SJCRH30 (cell line): ENCODE results near the gene IL25. TPM values are rescaled to one million over a fixed set of nuclear protein-coding genes. Genes with fewer than 3 reads are reported as not detected.

Experiments
- DNase-seq, 2 experiments: peaks; one replicate each; pipeline ENCODE4 v3.0.0-alpha.2; 2015 to 2020
- H3K27ac ChIP-seq: fragments of 250-450 bp; sonication (Bioruptor Pico); 2 replicates; pipeline ENCODE4 v1.5.1; 2020; ENCODE audit warnings: mild to moderate bottlenecking, moderate library complexity
- H3K27me3 ChIP-seq: fragments of 250-450 bp; sonication (Bioruptor Pico); 2 replicates; pipeline ENCODE4 v1.5.1; 2020; ENCODE audit warnings: mild to moderate bottlenecking, moderate library complexity
- H3K36me3 ChIP-seq: fragments of 250-450 bp; sonication (Bioruptor Pico); 2 replicates; pipeline ENCODE4 v1.5.1; 2020; ENCODE audit warnings: mild to moderate bottlenecking, moderate library complexity
- H3K4me1 ChIP-seq: fragments of 250-450 bp; sonication (Bioruptor Pico); 2 replicates; pipeline ENCODE4 v1.5.1; 2020; ENCODE audit warnings: mild to moderate bottlenecking, moderate library complexity
- H3K4me3 ChIP-seq: fragments of 250-450 bp; sonication (Bioruptor Pico); 2 replicates; pipeline ENCODE4 v1.5.1; 2020; ENCODE audit warnings: mild to moderate bottlenecking, moderate library complexity
- H3K9me3 ChIP-seq: fragments of 250-450 bp; sonication (Bioruptor Pico); replicated peaks from 2 replicates; pipeline ENCODE4 v1.5.1; 2020; ENCODE audit warnings: mild to moderate bottlenecking, moderate library complexity
- total RNA-seq: library from RNA; depleted of rRNA; stranded (reverse); fragments of >200 nt; shearing (Covaris generic); gene quantifications from 2 replicates; pipeline ENCODE4 v1.2.3, GENCODE V29; 2014

The IL25 gene
- total RNA-seq, 1 experiment from 2014 or later: not detected

GRCh38 chr14:23376482-23377197 is 4.0 kb downstream of the IL25 start, which contains the start of gene CMTM5:
TSS of gene CMTM5 (plus strand) at chr14:23377046. CDS start at chr14:23377252, 206 bp downstream.
- peaks cover 2% of the 10 kb centered on the region for H3K27me3 ChIP-seq
- DNase-seq: peak; percentile 19 to 53
- no peaks in the 10 kb centered on the region for H3K4me1 ChIP-seq
- no peaks in the 10 kb centered on the region for H3K36me3 ChIP-seq
- H3K4me3 ChIP-seq: no peak within 1 kb of the TSS
- H3K27ac ChIP-seq: no peak within 1 kb of the TSS
- no peaks in the 10 kb centered on the region for H3K9me3 ChIP-seq

GRCh38 chr14:23377198-23377550 is 4.6 kb downstream of the IL25 start:
- H3K4me1 ChIP-seq: no peaks in the 10 kb centered on the region
- no peaks in the 10 kb centered on the region for H3K36me3 ChIP-seq
- H3K27ac ChIP-seq: no peak overlapping the region
- no peaks in the 10 kb centered on the region for H3K9me3 ChIP-seq
- no peak overlapping the region for H3K4me3 ChIP-seq
- DNase-seq: no peak
- H3K27me3 ChIP-seq: no peaks in the 10 kb centered on the region; the same call in 1 of the 2 replicates

- Histone ChIP-seq H3K9me3 (no peaks in the 10 kb centered on the region), H3K4me3 (no peak overlapping the region), H3K36me3 (no peaks in the 10 kb centered on the region), H3K27me3 (no peaks in the 10 kb centered on the region; the same call in 1 of the 2 replicates), H3K27ac (no peak overlapping the region), H3K4me1 (no peaks in the 10 kb centered on the region)
- DNase-seq: no peak
These were observed 5.3 kb downstream of the IL25 start for GRCh38 chr14:23377573-23378563.

GRCh38 chr14:23378612-23379220 is 6.1 kb downstream of the IL25 start:
- no peaks in the 10 kb centered on the region; the same call in 1 of the 2 replicates for H3K27me3 ChIP-seq
- H3K9me3 ChIP-seq: no peaks in the 10 kb centered on the region
- no peak overlapping the region for H3K27ac ChIP-seq
- no peak overlapping the region for H3K4me3 ChIP-seq
- H3K36me3 ChIP-seq: no peaks in the 10 kb centered on the region
- no peak for DNase-seq
- H3K4me1 ChIP-seq: no peaks in the 10 kb centered on the region

GRCh38 chr14:23379366-23380196 is 7.0 kb downstream of the IL25 start:
- Histone ChIP-seq H3K36me3 (no peaks in the 10 kb centered on the region), H3K27ac (no peak overlapping the region), H3K4me1 (no peaks in the 10 kb centered on the region), H3K9me3 (no peaks in the 10 kb centered on the region), H3K4me3 (no peak overlapping the region), H3K27me3 (peaks cover under 1% of the 10 kb centered on the region)
- peak; percentile 67 to 83 for DNase-seq

GRCh38 chr14:23380197-23380914 is 7.7 kb downstream of the IL25 start:
- Histone ChIP-seq H3K4me3 (no peak overlapping the region), H3K4me1 (no peaks in the 10 kb centered on the region), H3K27me3 (peaks cover 9% of the 10 kb centered on the region), H3K27ac (no peak overlapping the region), H3K9me3 (no peaks in the 10 kb centered on the region), H3K36me3 (no peaks in the 10 kb centered on the region)
- no peak for DNase-seq

GRCh38 chr14:23380976-23381375 is 8.4 kb downstream of the IL25 start:
- H3K4me1 ChIP-seq: no peaks in the 10 kb centered on the region
- H3K36me3 ChIP-seq: no peaks in the 10 kb centered on the region
- no peak for DNase-seq
- no peak overlapping the region for H3K4me3 ChIP-seq
- peaks cover 9% of the 10 kb centered on the region for H3K27me3 ChIP-seq
- H3K27ac ChIP-seq: no peak overlapping the region
- H3K9me3 ChIP-seq: no peaks in the 10 kb centered on the region

GRCh38 chr14:23381871-23382270 is 9.3 kb downstream of the IL25 start:
- no peak overlapping the region for H3K4me3 ChIP-seq
- H3K27me3 ChIP-seq: peaks cover 11% of the 10 kb centered on the region
- no peak for DNase-seq
- no peak overlapping the region for H3K27ac ChIP-seq
- H3K9me3 ChIP-seq: no peaks in the 10 kb centered on the region
- no peaks in the 10 kb centered on the region for H3K36me3 ChIP-seq
- H3K4me1 ChIP-seq: no peaks in the 10 kb centered on the region

- H3K4me3 ChIP-seq: no peak overlapping the region
- H3K27me3 ChIP-seq: peaks cover 15% of the 10 kb centered on the region
- DNase-seq: no peak
These were observed 9.7 kb downstream of the IL25 start for GRCh38 chr14:23382276-23382675.

GRCh38 chr14:23382731-23383440 is 10.3 kb downstream of the IL25 start:
- no peak for DNase-seq

More at GRCh38 chr14:23382276-23382675, 9.7 kb downstream of the IL25 start:
- no peaks in the 10 kb centered on the region for H3K9me3 ChIP-seq
- no peaks in the 10 kb centered on the region for H3K36me3 ChIP-seq
- H3K27ac ChIP-seq: no peak overlapping the region
- H3K4me1 ChIP-seq: no peaks in the 10 kb centered on the region

GRCh38 chr14:23384364-23385080 is 11.9 kb downstream of the IL25 start:
- H3K36me3 ChIP-seq: no peaks in the 10 kb centered on the region
- H3K4me1 ChIP-seq: no peaks in the 10 kb centered on the region
- DNase-seq: no peak
- H3K27me3 ChIP-seq: peaks cover 20% of the 10 kb centered on the region; the same call in 1 of the 2 replicates
- no peak overlapping the region for H3K27ac ChIP-seq
- H3K9me3 ChIP-seq: no peaks in the 10 kb centered on the region
- H3K4me3 ChIP-seq: no peak overlapping the region

More at GRCh38 chr14:23382731-23383440, 10.3 kb downstream of the IL25 start:
- H3K9me3 ChIP-seq: no peaks in the 10 kb centered on the region
- no peaks in the 10 kb centered on the region for H3K36me3 ChIP-seq
- H3K4me1 ChIP-seq: no peaks in the 10 kb centered on the region
- peaks cover 17% of the 10 kb centered on the region; the same call in 1 of the 2 replicates for H3K27me3 ChIP-seq
- H3K4me3 ChIP-seq: no peak overlapping the region
- no peak overlapping the region for H3K27ac ChIP-seq

GRCh38 chr14:23385244-23385641 is 12.6 kb downstream of the IL25 start:
- no peak for DNase-seq
- no peaks in the 10 kb centered on the region for H3K36me3 ChIP-seq
- no peak overlapping the region for H3K4me3 ChIP-seq
- H3K27me3 ChIP-seq: peaks cover 21% of the 10 kb centered on the region; the same call in 1 of the 2 replicates
- no peaks in the 10 kb centered on the region for H3K4me1 ChIP-seq
- H3K27ac ChIP-seq: no peak overlapping the region
- H3K9me3 ChIP-seq: no peaks in the 10 kb centered on the region
